HG03457 (cell line): ENCODE results near the gene NCAPG.

Experiments
- ATAC-seq: cut with Tn5 transposase; IDR thresholded peaks from one replicate; pipeline ENCODE4 v1.9.1; 2021; ENCODE audit warnings: moderate number of reproducible peaks; ENCODE audit not compliant: unreplicated experiment

The NCAPG gene

GRCh38 chr4:17810260-17811077 lies at the start of gene NCAPG, which contains the start of gene DCAF16:
Gene NCAPG, plus strand, starts transcription at chr4:17810979. Its CDS starts 99 bp downstream, at chr4:17811078.
Gene DCAF16, minus strand, starts transcription at chr4:17810757. Its CDS starts 6,616 bp downstream, at chr4:17804141.
- ATAC-seq: peak; percentile 85

GRCh38 chr4:17761062-17761461 lies 49.7 kb upstream of the NCAPG start:
- ATAC-seq: no peak

DNA sequence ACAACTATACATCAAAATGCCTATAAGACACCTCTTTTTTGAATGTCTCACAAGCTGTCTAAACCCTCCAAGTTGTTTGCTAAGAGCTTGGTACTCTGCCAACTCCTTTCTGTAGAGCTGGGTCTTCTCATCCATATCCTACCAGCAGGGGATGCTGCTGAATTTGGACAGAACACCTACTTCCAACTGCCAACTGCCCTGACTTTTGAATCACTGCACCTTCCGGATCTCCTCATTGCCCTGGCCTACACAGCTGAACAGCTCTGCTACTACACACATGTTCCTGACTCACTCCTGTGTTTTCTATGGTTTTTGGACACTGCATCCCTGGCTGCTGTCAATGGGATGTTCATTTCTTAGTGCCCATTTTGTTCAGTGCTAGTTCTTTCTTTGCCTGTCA lies 48.1 kb upstream of the NCAPG start:
- ATAC-seq: no peak

DNA sequence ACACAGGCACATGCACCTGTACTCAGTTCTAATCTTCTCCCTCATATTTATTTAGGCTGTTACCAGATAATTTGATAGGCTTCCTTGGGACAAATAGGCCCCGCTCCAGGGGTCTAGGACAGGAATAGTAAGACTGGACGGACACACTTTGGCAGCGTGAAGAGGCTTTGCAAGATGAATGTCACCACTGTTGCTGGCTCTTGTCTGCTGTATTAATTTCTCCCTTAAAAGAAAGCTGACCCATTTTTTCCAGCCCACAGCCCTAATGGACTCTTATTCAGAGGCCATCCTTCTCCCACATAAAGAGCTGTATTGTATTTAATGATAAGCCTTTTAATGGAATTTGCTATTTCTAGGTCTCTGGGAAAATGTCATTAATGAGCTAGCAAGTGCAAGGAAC lies 47.4 kb upstream of the NCAPG start:
- no peak for ATAC-seq

DNA sequence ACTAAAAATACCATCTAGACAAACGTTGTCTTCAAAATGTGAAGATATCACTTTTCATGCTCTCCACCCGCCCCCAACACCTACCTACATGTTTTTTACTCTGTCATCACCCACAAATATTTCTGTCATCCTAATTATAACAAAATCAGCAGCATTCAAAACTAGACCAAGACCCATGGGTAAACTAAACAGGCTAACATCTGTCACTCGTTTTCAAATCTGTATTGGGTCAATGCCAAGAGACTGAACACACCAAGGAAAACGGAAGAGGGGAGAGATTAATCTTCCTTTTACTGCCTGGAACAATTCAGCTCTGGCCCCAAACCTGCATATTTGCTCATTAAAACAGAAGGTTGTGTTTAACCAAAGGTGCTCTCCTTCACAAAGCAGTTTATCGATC lies 46.8 kb upstream of the NCAPG start:
- ATAC-seq: no peak

DNA sequence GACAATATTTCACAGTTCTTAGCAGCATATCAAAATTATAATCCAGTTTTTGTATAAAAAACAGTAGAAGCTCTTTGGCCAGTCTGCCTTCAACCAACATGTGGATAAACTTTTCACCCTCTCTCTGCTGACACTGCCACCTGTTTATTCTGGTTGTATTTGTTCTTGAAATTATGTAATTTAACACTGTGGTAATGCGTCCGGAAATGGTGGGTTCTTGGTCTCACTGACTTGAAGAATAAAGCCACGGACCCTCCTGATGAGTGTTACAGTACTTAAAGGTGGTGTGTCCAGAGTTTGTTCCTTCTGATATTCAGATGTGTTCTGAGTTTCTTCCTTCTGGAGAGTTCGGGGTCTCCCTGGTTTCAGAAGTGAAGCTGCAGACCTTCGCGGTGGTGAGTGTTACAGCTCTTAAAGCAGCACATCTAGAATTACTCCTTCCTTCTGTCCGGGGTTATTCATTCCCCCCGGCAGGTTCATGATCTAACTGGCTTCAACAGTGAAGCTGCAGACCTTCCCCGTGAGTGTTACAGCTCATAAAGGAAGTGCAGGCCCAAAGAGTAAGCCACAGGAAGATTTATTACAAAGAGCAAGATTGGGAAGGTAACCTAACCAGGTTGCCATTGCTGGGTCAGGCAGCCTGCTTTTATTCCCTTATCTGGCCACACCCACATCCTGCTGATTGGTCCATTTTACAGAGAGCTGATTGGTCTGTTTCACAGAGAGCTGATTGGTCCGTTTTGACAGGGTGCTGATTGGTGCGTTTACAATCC lies 45.1 kb upstream of the NCAPG start:
- ATAC-seq: no peak

DNA sequence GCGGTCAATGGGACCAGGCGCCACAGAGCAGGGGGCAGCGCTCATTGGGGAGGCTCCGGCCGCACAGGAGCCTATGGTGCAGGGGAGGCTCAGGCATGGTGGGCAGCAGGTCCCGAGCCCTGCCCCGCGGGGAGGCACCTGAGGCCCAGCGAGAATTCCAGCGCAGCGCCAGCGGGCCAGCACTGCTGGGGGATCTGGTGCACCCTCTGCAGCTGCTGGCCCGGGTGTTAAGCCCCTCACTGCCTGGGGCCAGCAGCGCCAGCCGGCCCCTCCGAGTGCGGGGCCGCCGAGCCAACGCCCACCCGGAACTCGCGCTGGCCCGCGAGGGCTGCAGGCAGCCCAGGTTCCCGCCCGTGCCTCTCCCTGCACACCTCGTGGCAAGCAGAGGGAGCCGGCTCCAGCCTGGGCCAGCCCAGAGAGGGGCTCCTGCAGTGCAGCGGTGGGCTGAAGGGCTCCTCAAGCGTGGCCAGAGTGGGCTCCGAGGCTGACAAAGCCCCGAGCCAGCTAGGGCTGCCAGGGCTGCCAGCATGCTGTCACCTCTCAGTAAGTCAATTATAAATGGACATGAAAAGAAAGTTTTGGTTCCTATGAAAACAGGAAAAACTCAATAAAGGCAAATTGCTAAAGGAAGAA lies 43.8 kb upstream of the NCAPG start:
- ATAC-seq: no peak

DNA sequence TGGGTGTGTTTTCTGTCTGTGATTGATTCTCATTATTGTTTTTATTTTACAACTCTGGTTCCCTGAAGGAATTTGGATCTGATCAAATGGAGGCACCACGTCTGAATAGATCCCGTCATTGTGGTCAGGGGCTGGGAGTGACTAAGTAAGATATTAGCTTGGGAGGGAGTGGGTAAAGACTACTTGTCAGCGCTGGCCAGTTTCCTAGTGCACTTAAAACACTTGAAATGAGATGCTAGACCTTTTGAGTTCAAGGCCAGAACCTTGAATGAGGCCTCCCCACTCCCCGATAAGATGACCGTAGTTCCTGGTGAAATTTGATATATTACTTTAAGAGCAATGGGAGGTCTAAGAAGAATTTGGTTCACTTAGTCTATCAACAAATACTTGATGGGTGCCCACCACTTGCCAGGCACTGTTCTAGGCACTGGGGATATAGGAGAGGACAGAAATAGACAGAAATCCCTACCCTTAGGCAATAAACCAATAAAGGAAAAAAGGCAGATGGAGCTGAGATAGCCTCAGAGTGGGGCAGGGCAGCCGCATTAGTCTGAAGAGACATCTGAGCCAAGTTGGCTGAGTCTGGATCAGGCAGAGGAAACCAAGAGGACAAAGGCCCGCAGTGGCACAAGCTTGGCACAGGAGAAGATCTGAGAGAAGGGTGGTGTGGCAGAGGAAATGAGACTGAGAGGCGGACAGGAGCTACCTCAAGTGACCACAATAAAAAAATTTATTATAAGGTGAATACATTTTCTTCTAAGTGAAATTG lies 41.2 kb upstream of the NCAPG start:
- ATAC-seq: no peak

- ATAC-seq: no peak
These were observed 39.9 kb upstream of the NCAPG start for GRCh38 chr4:17770845-17771244.

- ATAC-seq: no peak
These were observed 39.4 kb upstream of the NCAPG start for GRCh38 chr4:17771284-17771908.

DNA sequence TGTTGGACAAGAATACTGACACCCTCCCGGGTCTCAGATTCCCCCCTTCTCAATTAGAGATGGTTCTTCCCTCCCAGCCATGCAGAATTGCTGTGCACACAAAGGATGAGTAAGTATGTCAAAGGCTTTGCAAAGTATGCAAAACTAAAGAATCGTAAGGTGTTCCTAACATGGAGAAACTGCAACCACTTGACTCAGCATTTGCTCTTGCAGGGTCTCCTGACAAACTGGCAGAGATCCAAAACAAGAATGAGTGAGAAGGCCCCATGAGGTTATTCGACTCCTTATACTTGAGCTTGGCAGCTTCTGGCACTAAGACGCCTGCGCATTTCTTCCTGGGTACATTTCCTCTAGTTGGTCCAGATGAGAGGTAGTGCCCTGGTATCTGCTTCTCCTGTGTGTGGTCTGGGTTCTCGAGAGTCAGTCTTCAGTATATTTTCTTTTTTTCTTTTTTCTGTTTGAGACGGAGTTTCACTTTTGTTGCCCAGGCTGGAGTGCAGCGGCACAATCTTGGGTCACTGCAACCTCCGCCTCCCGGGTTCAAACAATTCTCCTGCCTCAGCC lies 37.6 kb upstream of the NCAPG start:
- no peak for ATAC-seq

GRCh38 chr4:17778431-17778830 lies 32.3 kb upstream of the NCAPG start:
- ATAC-seq: no peak

GRCh38 chr4:17780501-17781299 lies 30.1 kb upstream of the NCAPG start:
- ATAC-seq: no peak

DNA sequence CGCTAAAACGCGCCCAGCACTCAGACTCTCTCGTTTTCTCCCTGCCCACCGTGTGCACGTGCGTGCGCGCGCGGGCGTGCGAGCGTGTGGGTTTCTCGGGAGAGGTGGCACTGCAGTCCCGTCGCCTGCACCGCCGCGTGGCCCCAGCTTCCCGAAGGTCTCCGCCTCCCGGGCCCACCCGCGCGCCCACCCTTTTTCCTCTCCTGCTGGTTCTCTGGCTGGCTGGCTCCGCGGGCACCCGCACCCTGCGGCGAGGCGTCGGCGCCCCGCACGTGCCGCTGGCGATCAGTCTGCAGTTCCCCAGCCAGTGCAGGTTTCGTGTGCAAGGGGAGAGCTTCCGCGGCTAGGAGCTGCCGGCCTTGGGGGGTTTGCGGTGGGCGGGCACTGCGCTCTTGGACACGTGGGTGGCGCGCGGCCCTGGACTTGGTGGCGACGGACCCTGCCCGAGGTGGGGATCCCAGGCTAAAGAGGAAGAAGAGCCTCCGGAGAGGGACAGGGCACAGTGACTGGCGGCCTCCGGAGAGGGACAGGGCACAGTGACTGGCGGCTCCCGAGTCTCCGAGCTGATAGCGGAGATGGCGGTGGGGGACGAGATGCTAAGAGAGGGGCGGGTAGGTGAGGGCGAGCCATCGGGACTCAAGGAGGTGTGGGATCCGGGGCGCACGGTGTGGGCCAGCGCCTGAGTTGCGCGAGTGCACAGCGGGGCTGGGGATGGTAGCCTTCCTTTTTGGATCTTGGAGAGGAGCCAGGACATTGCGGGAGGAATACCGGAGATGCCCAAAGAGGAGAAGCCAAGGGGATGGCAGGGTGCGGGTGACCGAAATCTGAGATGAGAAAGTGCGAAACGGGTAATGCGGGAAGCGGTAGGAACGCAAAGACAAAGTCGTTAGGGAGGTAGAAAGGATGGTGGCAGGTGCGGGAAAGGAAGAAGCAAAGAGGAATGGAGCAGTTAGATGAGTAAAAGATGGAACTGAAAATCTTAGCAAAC lies 29.2 kb upstream of the NCAPG start, which contains the start of gene FAM184B:
Gene FAM184B (minus strand): TSS at position 322 of the 988 bp plus-strand sequence. CDS start 322 bp downstream, outside the sequence.
- no peak for ATAC-seq

DNA sequence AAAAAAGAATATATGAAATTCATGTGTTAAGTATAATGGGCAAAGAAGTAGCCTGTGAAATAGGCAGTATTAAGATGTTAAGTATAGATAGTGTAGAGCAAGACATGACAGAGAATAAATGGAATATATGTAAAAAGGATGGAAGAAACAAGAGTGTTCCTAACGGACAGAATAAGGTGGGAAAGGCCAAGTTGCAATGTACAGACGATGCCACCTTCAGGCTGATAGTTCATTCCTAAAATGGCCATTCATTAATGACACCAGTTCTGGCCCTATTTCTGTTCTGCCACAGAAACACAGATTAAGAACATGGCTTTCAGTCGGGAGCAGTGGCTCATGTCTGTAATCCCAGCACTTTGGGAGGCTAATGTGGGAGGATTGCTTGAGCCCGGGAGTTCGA lies 24.9 kb upstream of the NCAPG start:
- ATAC-seq: no peak

- ATAC-seq: no peak
These were observed 24.2 kb upstream of the NCAPG start for GRCh38 chr4:17786567-17786966.

DNA sequence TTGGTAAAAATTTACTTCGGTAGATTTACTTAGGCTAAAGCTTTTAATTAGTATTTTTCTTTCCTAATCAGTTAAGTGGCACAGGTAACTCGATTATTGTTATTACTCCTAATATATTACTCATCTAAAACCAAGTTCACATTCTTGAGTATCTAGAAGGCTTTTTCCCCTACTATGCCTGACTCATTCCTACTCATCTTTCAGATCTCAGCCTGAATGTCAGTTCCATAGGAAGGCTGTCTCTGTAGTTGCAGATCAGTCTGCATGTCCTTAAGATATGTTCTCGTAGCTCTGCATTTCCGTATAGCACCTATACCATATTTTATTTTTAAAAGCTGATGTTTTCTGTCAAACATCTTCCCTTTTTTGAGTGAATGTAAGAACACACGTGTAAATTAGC lies 23.5 kb upstream of the NCAPG start:
- no peak for ATAC-seq

DNA sequence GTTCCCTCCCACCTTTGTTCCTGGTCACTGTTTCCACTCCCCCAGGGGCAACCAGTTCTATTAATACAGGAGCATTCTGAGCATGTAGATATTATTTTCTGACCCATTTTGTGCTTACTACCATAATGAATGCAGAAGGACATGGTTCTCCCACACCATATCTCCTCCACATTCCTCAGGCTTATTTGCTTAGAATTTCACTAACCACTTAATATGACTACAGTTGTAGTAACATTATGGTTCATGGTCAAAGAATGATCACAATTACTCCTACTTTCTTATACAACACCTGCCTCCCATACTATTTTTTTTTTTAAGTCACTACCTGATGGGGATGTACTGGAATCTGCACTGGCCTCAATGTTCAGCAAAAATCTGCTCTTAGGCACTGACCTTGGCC lies 21.8 kb upstream of the NCAPG start:
- ATAC-seq: no peak
